GM18505 (cell line): ENCODE measurements around the gene SH3YL1.

Experiments
- ATAC-seq: cut with Tn5 transposase; IDR thresholded peaks from one replicate; pipeline ENCODE4 v1.9.1; 2021; ENCODE audit not compliant: unreplicated experiment
- POLR2A ChIP-seq: IDR thresholded peaks from 4 replicates; pipeline ENCODE4 v1.6.1; 2011; ENCODE audit warnings: borderline replicate concordance; ENCODE audit not compliant: insufficient read depth, insufficient read length; ENCODE audit errors: extremely low read depth

The SH3YL1 gene

DNA sequence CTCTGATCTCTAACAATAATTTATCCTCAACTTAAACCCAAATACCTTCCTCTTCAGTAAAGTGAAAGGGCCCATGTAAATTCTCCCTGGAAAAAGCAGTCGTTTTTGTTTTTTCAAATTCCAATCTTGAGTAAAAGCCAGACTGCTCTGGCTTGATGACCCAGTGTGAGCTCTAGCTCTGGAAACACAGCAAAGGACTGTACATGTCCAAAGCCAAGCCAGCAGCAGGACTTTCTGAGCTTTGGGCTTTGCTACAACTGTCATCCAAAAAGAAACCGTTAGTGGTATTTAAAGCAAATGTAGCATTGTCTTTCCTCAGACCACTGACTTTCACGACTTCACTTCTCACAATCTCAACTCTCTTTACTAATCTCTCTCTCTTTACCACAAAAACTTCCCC lies 25.4 kb downstream of the SH3YL1 start:
- no peak for ATAC-seq

DNA sequence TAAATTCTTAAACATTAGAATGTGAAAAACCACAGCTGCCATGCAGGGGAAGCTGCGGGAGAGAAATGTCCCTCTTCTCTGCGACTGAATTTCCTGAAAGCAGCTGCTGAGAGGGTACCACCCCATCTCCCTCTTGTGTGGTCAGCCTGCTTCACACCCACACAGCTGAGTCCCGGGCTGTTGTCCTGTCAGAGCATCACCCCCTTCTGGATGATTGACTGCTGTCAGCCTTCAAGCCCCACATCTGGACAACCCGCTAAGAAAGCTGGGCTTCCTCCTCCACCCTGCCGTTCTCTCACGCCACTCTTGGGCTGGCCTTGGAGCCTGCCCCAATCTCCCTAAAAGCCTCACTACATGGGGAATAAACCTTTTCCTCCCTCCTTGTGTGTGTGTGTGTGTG lies 26.0 kb downstream of the SH3YL1 start:
- no peak for ATAC-seq
- TF ChIP-seq POLR2A, result no peak

More for the DNA sequence above, 25.4 kb downstream of the SH3YL1 start:
- TF ChIP-seq POLR2A, result no peak

DNA sequence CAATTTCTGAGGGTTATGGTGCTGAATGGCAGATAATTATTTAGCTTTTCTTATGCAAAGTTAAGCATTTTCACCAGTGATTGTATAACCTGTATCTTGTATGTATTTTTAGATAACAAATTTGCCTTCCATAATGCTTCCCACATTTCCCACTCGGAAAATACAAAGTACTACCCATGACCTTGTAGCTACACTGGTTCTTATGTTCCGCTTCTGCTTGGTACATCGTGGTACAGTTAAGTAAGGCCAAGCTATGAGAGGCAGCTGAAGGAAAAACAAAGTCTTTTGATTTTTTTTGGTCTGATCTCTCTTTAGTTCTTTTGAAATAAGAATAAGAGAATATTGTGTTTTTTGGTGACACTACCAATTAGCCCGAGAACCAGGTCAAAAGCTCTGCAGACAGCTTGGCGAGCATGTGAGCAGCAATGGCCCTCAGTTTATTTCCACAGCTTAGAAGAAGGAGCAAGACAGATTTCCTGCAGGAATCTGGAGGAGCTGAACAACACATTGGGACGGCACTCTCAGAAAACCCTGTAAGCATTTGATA lies 26.8 kb downstream of the SH3YL1 start:
- no peak for TF ChIP-seq POLR2A
- no peak for ATAC-seq

DNA sequence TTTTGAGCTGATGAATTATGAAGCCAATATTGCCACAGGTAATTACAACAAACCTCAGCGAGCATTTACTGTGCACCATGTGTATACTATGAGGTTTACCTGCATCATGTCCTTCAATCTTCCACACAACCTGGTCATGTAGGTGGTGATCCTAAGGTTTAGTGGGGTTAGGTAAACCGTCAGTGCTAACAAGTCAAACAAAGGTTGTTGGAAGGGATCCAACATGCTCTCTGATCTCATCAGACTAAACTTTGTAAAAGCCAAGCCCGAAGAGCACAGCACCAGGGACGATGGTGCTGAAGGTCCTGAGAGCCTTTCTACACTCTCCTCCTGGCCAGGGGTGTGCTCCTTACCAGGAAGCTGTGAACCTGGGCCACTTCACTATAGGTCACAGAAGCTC lies 29.4 kb downstream of the SH3YL1 start:
- no peak for ATAC-seq
- TF ChIP-seq POLR2A, result no peak

DNA sequence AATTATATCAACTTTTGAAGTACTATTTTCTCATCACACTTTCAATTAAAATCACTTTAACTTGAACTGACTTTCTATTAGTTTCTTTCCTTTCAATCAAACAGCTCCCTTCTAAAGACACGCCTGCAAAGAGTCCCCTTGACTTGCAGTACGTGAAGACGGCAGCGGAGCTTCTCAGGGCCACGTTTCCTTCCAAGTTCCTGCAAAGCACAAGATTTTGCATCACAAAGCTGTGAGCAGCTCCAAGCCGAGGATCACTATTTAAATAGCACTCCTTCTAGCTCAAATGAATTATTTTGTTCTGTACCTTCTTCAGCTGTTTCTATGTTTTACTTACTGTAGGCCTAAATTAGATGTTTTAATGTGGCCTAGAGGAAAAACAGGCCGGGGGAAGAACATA lies 30.8 kb downstream of the SH3YL1 start:
- TF ChIP-seq POLR2A, result no peak
- ATAC-seq, result no peak

DNA sequence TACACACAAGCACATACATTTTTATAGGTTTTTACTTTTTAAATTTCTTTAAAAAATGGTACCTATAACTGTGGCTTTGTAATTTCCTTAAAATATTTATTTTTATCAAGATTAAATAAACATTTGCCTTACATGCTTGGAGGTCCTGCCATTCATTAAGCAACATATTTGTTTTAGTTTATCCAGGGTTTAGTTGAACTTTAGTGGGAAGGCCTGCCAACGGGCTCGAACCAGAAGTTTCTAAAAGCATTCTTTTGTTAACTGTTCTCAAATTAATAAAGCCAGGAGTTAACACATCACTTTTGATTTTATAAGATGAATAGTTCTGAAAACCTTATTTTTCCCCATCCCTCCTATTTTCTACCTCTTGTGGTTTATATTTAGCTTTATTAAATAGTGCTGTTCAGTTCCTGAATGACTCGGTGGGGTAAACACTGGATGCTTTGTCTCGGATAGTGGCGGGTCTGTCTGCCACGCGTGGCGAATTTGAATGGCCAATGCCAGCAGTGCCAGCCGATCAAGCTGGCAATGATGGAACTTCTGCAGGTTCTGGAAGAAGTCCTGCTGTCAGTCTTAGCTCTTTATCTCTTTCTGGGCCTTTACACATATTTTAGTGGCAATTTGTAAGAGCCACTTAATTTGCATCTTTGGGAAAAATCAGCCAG lies 32.2 kb downstream of the SH3YL1 start:
- ATAC-seq, result no peak
- TF ChIP-seq POLR2A, result no peak

DNA sequence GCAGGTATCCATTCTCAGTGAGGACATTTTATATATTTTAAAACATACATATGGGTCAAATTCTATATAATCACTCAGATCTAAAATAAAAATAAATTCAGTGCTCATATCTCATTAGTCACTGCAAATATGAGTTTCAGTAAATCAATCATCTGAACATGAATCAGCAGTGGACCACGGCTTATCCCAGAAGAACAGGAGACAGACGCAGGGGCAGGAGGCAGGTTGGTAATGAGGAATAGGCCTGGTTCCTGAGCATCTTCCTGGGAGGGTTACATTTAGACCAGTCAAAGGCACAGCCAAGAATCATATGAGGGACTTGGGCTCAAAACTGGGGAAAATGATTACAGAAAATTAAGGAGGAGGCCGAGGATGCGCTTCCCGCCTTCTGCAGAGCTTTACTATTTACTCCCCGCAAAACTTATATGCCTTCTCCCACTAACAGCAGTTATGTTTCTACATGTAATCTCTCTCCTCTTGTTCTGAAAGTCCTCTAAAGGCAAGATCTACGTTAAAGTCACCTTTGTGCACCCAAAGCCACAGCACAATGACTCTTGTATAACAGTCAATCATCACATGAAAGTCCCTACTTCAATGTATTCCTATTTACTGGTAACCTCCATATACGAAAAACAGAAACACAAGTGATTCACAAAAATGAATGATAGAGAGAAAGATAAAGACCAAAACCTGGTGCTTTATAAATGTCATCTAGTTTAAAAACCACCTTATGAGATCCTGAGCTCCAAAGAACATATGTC lies 35.1 kb downstream of the SH3YL1 start:
- TF ChIP-seq POLR2A, result no peak
- no peak for ATAC-seq

DNA sequence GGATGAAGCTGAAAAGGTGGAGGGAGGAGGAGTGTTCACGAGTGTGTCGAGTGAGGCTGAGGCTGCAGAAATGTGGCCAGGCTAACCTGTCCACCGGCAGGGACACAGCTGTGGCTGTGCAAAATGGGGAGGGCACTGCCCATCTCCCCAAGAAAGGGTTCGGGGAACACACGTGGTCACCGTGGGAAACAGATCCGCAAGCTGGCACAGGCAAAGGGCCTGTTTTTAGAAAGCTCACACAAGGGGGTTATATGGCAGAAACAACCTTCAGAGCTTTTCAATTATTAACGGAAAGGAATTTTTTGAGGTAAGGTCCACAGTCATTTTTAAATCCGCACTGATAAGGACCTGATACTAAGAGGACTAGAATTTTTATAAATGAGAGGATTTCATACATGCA lies 35.7 kb downstream of the SH3YL1 start:
- TF ChIP-seq POLR2A, result no peak
- ATAC-seq, result no peak

DNA sequence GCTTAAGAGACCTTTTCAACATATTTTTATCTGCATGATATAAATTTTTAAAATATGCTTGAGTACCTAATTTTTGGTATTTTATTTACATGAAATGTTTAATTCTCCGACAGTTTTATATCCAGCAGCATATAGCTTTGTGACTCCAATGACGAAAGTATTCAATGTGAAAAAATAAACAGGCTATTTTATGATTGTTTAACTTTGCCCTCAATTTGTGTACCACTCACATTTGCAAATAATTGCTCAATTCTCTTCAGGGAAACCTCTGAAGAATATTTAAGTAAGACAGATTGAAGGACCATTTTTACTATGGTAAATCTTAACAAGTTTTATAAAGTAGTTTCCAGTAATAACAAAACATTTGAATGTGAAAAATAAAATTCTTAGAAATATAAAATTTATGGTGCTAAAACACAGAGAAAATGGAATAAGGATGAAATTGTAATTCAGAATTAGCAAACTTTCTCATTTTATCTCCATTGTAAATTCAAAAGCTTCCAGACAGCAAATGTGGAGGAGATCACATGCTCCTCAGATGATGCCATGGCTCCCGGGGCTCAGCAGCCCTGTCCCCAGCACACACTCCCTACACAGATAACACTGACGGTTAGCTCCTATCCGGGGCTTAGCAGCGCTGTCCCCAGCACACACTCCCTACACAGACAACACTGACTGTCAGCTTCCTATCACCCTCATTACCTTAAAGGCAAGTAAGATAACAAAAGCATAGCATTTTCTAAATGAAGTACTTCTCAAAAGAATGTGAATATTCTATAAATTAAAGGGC lies 39.7 kb downstream of the SH3YL1 start:
- ATAC-seq, result no peak
- TF ChIP-seq POLR2A, result no peak

DNA sequence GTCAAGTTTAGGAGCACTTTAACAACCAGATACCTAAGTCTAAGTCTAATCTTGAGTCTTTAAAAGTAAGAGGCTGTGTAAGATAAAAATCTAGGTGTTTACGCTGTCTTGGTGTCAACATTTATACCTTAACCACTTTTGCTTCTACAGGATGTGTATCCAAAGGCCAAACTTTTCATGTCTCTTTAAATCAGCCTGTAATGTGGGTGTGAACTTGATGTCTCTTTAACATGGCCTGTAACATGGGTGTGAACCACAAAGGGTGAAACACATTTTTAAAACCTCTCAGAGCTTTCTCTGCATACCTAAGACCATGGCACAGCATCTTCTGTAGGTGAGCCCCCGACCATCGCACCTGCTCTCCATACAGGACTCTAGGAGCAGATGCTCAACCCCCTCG lies 40.4 kb downstream of the SH3YL1 start:
- ATAC-seq, result no peak
- no peak for TF ChIP-seq POLR2A

DNA sequence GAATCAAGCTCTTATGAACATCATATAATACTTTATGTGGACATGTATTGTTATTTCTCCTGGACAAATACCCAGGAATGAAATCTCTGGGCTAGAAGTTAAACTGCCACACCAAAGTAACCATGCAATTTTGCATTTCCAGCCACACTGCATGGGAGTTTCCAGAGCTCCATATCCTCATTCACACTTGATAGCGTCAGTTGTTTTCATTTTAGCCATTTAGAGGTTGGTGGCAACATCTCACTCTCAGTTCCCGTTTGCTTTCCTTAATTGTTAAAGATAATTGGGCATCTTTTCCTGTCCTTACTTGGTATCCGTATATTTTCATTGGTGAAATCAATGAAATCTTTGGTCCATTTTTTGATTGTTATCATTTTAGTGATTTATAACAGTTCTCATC lies 47.8 kb downstream of the SH3YL1 start:
- no peak for ATAC-seq
- no peak for TF ChIP-seq POLR2A

DNA sequence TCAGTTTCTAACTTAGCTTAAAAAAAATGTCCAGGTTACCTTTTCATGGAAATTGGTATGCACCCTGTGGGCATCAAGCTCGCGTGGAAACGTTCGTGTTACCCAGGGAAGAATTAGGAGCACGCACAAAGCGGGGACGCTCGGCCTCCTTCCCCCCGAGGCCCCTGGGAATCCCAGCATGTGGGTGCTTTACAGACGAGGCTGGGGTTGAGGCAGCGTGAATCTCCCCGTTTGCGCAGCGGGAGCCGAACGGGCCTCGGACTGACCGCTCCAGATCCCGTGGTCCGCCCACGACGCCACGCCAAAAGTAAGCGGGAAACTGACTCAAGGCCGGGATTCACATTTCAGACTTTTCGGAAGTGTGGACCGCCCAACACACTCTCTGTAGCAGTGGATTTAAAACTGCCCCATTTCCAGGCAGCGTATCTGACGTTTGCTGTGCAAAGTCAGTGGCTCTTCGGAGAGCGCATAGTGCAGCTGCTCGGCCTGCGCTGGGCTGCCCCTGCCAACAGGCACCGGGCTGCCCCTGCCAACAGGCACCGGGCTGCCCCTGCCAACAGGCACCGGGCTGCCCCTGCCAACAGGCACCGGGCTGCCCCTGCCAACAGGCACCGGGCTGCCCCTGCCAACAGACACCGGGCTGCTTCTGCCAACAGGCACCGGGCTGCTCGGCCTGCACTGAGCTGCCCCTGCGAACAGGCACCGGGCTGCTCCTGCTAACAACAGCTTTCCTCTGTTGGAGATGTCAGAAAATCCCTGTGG lies 49.7 kb downstream of the SH3YL1 start:
- TF ChIP-seq POLR2A, result no peak
- ATAC-seq, result no peak
